ENCODE measurements around the gene CYRIA.

DNA sequence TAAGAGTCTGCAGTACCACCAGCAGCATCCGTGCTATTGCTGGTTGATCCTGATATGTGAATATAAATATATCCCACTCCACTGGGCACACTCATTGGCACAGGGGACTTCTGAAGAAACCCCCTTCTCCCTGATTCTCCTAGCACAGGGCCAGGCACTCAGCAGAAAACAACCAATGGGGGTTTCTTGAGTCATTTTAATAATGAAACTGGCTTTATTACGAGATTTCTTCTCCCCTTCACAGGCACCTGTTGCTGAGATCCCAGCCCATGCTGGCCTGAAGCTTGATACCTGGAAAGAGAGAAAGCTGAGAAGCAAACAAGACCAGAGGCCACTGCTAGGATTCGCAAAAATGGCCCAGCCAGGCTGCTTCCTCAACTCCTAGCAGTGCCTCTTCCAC lies 17.9 kb upstream of the CYRIA start:
- TF ChIP-seq, protein P1, sequence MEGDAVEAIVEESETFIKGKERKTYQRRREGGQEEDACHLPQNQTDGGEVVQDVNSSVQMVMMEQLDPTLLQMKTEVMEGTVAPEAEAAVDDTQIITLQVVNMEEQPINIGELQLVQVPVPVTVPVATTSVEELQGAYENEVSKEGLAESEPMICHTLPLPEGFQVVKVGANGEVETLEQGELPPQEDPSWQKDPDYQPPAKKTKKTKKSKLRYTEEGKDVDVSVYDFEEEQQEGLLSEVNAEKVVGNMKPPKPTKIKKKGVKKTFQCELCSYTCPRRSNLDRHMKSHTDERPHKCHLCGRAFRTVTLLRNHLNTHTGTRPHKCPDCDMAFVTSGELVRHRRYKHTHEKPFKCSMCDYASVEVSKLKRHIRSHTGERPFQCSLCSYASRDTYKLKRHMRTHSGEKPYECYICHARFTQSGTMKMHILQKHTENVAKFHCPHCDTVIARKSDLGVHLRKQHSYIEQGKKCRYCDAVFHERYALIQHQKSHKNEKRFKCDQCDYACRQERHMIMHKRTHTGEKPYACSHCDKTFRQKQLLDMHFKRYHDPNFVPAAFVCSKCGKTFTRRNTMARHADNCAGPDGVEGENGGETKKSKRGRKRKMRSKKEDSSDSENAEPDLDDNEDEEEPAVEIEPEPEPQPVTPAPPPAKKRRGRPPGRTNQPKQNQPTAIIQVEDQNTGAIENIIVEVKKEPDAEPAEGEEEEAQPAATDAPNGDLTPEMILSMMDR (IDR thresholded peaks at IDR 0.05; ENCODE audit: low read depth, low read length): no peak
- TF ChIP-seq EZH2phosphoT487 (IDR thresholded peaks at IDR 0.05; ENCODE audit: low read depth): no peak

Data from OCI-LY3 (cell line).